Measurements from ENCODE around the gene TMEM178B. TPM values are rescaled to one million over a fixed set of nuclear protein-coding genes. Genes with fewer than 3 reads are reported as not detected.

TMEM178B gene
- total RNA-seq = under 0.01 and 0.11 TPM in 2 replicates

GRCh38 chr7:141073641-141074161 is at the start of gene TMEM178B:
Gene TMEM178B (plus strand): TSS chr7:141074064.

Other genes with a start within 250 kb of the TMEM178B start
- 18.6 and 21.1 TPM in 2 replicates for gene BRAF, start 149.1 kb upstream of the TMEM178B start, total RNA-seq
- gene MRPS33, start 59.1 kb upstream of the TMEM178B start, total RNA-seq = 24.9 and 26.6 TPM in 2 replicates